HG03097 (cell line): ENCODE measurements around the gene FCER1G.
A peak's percentile ranks its signal among the peaks of the same experiment; 100 is the strongest.
"Not testable (repeated sequence)": the region's sequence is repeated elsewhere in the genome, so short reads cannot be mapped to it uniquely, and the experiment has no call there.

Experiments used
- ATAC-seq: cut with Tn5 transposase; IDR thresholded peaks from one replicate; pipeline ENCODE4 v1.9.1; 2021; ENCODE audit not compliant: unreplicated experiment, low FRiP score

The FCER1G gene

GRCh38 chr1:161201836-161202712 is 13.0 kb upstream of the FCER1G start, which contains the start of gene NDUFS2:
TSS of gene NDUFS2 (plus strand) at chr1:161202367. CDS start at chr1:161202386, 19 bp downstream.
- peak; percentile 85 for ATAC-seq

GRCh38 chr1:161206411-161207140 is 8.5 kb upstream of the FCER1G start:
- ATAC-seq: no peak

GRCh38 chr1:161207173-161207572 is 7.9 kb upstream of the FCER1G start:
- ATAC-seq: no peak

GRCh38 chr1:161209790-161210409 is 5.2 kb upstream of the FCER1G start:
- ATAC-seq: peak; percentile 56

- ATAC-seq: no peak
Observed at GRCh38 chr1:161214369-161214768, 726 bp upstream of the FCER1G start.

- peak; percentile 78 for ATAC-seq
Observed at GRCh38 chr1:161216945-161217712, 2.0 kb downstream of the FCER1G start.

- peak; percentile 15 for ATAC-seq
Observed at GRCh38 chr1:161217831-161218230, 2.7 kb downstream of the FCER1G start.

GRCh38 chr1:161218301-161219077 is 3.4 kb downstream of the FCER1G start:
- no peak for ATAC-seq

GRCh38 chr1:161219078-161219892 is 4.2 kb downstream of the FCER1G start:
- no peak for ATAC-seq

- ATAC-seq: no peak
Observed at GRCh38 chr1:161220002-161220401, 4.9 kb downstream of the FCER1G start.

GRCh38 chr1:161222175-161223019 is 7.3 kb downstream of the FCER1G start:
- no peak for ATAC-seq

- ATAC-seq: no peak
Observed at GRCh38 chr1:161223805-161224694, 9.0 kb downstream of the FCER1G start.

GRCh38 chr1:161224695-161225087 is 9.6 kb downstream of the FCER1G start:
- ATAC-seq: not testable (repeated sequence)

- no peak for ATAC-seq
Observed at GRCh38 chr1:161225178-161225533, 10.1 kb downstream of the FCER1G start.

GRCh38 chr1:161225534-161226319 is 10.6 kb downstream of the FCER1G start, which contains the start of gene TOMM40L:
TSS of gene TOMM40L (plus strand) at chr1:161226060. CDS start at chr1:161226490, 430 bp downstream.
- ATAC-seq: peak; percentile 89

- ATAC-seq: no peak
Observed at GRCh38 chr1:161226320-161226711, 11.2 kb downstream of the FCER1G start.
